GM06990 (cell line): ENCODE data around the gene FGFBP3.

Source experiments
- DNase-seq: peaks from one replicate; pipeline ENCODE4 v3.0.0-alpha.2; 2011; ENCODE audit not compliant: insufficient read length; ENCODE audit errors: extremely low read depth
- H3K27me3 ChIP-seq: replicated peaks from 2 replicates; pipeline ENCODE4 v1.6.0; 2011; ENCODE audit warnings: low read length; ENCODE audit not compliant: control insufficient read depth, insufficient read depth
- H3K36me3 ChIP-seq: 2 replicates; pipeline ENCODE4 v1.5.1; 2011; ENCODE audit warnings: low read length; ENCODE audit not compliant: control insufficient read depth, insufficient read depth
- H3K4me3 ChIP-seq: replicated peaks from 2 replicates; pipeline ENCODE4 v1.5.1; 2011; ENCODE audit warnings: low read depth, mild to moderate bottlenecking, control low read depth, low read length
- CTCF ChIP-seq: IDR thresholded peaks from 2 replicates; pipeline ENCODE4 v1.5.1; 2011; ENCODE audit warnings: low read length, control low read depth, mild to moderate bottlenecking, inconsistent platforms; ENCODE audit not compliant: insufficient read depth, poor library complexity, severe bottlenecking

Gene FGFBP3

DNA sequence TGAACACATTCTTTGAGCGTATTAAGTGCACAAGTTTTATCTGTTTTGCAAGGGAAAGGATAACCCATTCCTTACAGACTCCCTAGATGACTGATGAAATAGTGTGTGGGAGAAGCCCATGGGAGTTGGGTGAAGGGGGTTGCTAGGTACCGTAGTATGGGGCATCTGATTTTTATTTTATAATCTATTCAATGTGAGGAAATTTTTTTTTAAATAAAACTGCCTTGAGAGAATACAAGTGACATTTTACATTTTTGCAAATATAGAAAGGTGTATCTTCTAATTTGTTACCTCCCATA, 15.7 kb upstream of the FGFBP3 start:
- Histone ChIP-seq H3K36me3 (no peaks in the 10 kb centered on the region; the same call in 1 of the 2 replicates), H3K4me3 (peak overlapping the region; percentile 99), H3K27me3 (no peaks in the 10 kb centered on the region)
- TF ChIP-seq CTCF, result no peak
- DNase-seq, result no peak

GRCh38 chr10:91924212-91925021, 15.1 kb upstream of the FGFBP3 start:
- Histone ChIP-seq H3K36me3 (no peaks in the 10 kb centered on the region; the same call in 1 of the 2 replicates), H3K4me3 (peak overlapping the region; percentile 99), H3K27me3 (no peaks in the 10 kb centered on the region)
- DNase-seq, result no peak
- TF ChIP-seq CTCF, result no peak

DNA sequence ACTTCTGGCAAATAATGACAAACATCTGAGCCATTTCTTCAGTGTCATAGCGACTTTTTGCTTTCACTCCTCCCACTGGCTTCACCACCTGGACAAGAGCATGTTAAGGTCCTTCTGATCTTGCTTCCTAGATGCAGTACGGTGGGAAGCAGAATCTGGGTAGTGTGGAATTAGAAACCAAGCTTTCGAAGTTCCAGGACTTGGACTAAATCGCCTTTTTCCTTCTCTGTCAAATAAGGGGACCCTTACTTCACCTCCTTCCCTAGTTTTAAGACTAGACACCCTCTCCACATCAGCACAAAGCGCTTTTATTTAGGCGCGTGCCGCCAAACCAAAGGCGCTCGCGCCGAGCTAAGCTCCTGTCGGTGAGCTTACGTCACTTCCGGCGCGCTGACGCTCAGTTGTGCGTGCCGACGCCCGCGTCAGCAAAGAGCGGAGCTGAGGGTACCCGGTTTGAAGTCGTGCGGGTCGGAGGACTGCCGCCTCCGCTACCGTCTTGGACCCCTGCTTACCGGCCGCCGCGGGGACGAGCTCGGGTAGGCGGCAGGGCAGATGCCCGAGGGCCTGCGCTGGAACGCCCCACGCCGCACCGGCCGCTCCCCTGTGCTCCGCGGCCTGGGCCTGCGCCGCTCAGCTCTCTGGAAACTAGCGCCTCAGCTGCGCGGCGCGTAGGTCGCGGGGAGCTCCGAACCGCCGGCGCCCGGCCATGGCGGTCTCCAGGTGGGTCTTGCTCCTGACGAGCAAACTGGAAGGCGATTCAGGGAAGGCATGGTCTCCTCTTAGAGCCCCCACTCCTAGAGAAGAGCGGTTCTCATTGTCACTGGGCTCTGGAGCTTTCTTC, 14.3 kb upstream of the FGFBP3 start, which contains the start of gene BTAF1:
TSS of gene BTAF1 (plus strand) at position 400 of the 841 bp plus-strand sequence. CDS start at position 707, 307 bp downstream.
- no peaks in the 10 kb centered on the region for H3K36me3 ChIP-seq
- peak; percentile 93 for DNase-seq
- no peak for TF ChIP-seq CTCF

DNA sequence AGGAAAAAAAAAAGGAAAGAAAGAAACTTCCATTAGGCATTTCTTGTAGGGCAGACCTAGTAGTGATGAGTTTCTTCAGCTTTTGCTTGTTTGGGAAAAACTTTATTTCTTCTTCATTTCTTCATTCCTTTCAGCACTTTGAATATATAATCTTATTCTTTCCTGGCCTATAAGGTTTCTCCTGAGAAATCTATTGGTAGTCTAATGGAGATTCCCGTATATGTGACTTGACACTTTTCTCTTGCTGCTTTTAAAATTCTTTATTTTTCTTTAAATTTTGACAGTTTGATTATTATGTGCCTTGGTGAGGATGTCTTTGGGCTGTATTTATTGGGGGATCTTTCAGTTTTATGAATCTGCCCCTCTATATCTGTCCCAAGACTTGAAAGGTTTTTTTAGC, 10.4 kb upstream of the FGFBP3 start:
- H3K4me3 ChIP-seq, result no peak overlapping the region
- TF ChIP-seq CTCF, result no peak
- H3K27me3 ChIP-seq, result no peaks in the 10 kb centered on the region
- DNase-seq, result no peak
- H3K36me3 ChIP-seq, result no peaks in the 10 kb centered on the region

More for the DNA sequence above, 14.3 kb upstream of the FGFBP3 start, which contains the start of gene BTAF1:
- H3K4me3 ChIP-seq, result peak within 1 kb of the TSS; percentile 99
- H3K27me3 ChIP-seq, result no peaks in the 10 kb centered on the region

DNA sequence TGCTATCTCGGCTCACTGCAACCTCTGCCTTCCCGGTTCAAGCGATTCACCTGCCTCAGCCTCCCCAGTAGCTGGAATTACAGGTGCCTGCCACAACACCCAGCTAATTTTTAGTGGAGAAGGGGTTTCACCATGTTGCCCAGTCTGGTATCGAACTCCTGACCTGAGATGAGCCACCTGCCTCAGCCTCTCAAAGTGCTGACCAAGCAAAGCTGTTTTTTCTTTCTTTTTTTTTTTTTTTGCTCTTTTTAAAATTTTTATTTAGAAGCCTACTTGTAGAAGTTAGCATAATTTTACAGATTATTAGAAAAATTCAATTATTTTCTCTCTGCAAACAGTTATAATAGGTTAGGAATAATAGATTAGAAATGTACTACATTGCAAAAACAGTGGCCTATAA, 1.2 kb upstream of the FGFBP3 start:
- H3K36me3 ChIP-seq, result no peaks in the 10 kb centered on the region
- no peak overlapping the region for H3K4me3 ChIP-seq
- TF ChIP-seq CTCF, result no peak
- no peaks in the 10 kb centered on the region for H3K27me3 ChIP-seq
- no peak for DNase-seq
